ENCODE data around the gene UTS2B.
"Not testable (repeated sequence)": the region's sequence is repeated elsewhere in the genome, so short reads cannot be mapped to it uniquely, and the experiment has no call there.

UTS2B gene

DNA sequence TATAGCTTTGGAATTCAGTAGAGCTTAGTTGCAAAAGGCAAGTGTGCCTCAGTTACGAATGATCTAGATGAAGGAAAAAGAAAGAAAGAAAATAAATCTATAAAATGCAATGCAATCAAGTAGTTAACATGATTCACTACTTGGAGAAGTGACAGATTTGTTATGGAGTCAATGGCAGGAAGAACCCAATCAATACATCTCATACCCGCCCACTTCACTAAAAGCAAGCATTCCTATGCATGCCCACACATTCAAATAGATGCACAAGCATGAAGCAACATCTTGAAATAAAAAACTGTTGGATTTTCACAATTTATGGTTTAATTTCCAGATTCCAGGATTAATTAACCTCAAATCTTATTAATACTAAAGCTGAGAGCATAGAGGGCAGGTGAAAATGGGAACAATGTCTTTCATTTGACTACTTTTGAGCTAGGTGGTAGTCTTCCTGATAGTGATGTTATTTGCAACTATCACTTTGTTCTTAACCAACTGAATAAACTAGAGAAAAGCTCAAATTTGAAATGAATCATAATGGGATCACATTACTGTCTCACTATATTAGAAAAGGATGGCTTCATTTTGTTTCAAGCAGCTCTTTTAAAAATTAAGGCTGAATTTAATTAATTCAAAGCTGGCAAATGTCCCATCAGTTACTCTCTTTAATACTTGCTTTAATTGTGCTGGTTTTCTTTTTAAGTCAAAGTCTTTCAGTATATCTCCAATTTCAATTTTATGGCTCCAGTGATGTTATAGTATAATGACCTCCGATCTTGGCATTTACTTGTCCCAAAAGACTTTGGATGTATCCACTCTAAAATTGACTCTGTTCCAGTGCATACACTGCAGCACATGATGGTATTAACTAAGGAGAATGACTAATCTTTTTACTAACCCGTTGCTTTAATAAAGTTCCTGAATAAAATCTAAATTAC is 47.8 kb downstream of the UTS2B start:
- no peak for DNase-seq (ENCODE audit: extremely low read depth, low read depth)
- TF ChIP-seq, protein P1, sequence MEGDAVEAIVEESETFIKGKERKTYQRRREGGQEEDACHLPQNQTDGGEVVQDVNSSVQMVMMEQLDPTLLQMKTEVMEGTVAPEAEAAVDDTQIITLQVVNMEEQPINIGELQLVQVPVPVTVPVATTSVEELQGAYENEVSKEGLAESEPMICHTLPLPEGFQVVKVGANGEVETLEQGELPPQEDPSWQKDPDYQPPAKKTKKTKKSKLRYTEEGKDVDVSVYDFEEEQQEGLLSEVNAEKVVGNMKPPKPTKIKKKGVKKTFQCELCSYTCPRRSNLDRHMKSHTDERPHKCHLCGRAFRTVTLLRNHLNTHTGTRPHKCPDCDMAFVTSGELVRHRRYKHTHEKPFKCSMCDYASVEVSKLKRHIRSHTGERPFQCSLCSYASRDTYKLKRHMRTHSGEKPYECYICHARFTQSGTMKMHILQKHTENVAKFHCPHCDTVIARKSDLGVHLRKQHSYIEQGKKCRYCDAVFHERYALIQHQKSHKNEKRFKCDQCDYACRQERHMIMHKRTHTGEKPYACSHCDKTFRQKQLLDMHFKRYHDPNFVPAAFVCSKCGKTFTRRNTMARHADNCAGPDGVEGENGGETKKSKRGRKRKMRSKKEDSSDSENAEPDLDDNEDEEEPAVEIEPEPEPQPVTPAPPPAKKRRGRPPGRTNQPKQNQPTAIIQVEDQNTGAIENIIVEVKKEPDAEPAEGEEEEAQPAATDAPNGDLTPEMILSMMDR (IDR thresholded peaks at IDR 0.05; ENCODE audit: low read depth, low read length) = no peak

DNA sequence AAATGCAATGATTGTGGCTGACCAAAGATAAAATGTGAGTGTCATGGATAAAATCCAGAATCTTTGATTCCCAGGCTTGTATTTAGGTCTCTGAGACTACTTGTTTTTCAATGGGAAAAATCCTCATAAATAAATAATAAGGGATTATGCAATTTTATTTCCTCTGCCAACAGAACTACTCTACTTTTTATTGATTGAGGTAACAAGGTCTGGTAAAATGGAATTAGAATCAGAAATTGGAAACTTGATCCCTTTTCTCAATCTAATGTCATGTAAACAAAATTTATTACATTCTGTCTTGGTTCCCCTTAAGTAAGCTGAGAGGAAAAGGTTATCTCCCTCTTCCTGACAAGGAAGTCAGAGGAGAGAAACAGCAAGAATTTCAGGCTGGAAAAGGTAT is 49.4 kb downstream of the UTS2B start:
- no peak for DNase-seq (ENCODE audit: extremely low read depth, low read depth)
- TF ChIP-seq, protein P1 (IDR thresholded peaks at IDR 0.05; ENCODE audit: low read depth, low read length) = no peak

DNA sequence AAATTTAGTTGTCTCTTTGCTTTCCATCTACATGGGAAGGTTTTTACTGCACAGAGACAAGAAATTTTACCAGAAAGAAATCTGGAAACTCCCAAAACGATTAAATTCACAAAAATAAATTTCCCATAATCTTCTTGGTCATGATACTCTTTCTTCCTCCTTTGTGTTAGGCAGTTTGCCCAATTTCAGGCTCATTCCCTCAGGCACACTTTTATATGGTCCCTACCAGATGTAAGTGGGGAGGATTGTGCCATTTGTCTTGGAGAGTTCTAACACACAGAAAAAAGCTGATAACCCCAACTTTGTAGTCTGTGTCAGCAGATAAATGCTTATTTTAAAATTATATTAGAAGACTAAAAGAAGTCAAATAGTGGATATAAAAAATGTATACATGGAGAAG is 50.2 kb downstream of the UTS2B start:
- no peak for DNase-seq (ENCODE audit: extremely low read depth, low read depth)
- TF ChIP-seq, protein P1 (IDR thresholded peaks at IDR 0.05; ENCODE audit: low read depth, low read length) = no peak

DNA sequence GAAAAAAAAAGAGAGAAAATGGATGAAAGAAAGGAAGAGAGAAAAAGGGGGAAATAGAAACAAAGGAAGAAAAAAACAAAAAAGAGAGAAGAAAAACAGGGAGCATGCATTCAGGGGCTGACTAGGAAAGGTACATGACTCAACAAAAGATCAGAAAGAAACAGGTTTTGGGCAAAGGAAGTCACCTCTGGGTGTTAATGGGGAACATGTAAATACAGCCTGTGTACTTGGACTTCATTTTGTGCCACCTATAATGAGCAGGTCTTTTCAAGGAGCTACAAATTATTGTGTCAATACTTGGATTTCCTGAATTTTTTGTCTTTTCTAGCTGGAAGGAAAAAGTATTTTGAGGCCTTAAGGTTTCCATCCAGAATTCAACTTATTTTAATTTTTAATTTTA is 54.6 kb downstream of the UTS2B start:
- TF ChIP-seq, protein P1 (IDR thresholded peaks at IDR 0.05; ENCODE audit: low read depth, low read length) = no peak

DNA sequence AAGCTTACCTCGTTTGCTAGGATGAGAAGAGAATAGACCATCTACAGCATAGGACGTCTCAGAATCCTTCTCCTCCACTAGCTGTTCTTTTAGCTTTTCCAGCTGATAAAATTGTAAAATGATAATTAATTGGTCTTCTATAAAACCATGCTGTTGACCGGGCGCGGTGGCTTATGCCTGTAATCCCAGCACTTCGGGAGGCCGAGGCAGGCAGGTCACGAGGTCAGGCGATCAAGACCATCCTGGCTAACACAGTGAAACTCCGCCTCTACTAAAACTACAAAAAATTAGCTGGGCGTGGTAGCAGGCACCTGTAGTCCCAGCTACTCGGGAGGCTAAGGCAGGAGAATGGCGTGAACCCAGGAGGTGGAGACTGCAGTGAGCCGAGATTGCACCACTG is 55.1 kb downstream of the UTS2B start:
- not testable (repeated sequence) for DNase-seq (ENCODE audit: extremely low read depth, low read depth)

More for the DNA sequence above, 54.6 kb downstream of the UTS2B start:
- DNase-seq (ENCODE audit: extremely low read depth, low read depth) = no peak

DNA sequence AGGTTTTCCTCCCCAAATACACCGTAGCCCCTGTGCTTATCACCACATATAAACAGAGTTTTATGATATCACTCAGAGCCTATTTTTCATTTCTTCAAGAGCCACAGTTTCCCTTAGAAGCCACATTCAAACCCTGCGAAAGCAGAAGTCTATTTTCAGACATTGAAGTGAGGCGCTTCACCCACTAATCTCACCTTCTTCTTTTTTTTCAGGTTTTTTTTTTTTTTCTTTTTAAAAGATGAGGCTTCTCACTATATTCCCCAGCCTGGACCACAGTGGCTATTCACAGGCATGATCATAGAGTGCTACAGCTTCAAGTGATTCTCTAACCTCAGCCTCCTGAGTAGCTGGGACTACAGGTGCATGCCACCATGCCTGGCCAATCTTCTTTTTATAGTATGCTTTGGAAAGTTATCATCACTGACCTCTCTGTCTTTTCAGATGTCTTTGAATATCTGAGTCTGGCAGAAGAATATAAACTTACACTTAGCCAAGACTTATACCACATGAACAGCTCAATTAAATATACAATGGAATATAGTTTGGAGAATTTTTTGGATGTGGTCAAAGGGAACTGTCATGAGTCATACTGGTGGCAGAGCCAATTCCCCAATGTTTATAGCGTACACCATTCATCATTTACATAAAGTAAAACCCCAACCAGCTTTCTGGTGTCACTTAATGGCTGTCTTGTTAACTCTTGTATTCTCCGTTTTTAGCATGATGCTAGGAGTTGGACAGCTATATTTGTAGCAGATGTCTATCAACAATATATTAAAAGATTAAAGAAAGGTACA is 60.8 kb downstream of the UTS2B start:
- DNase-seq (ENCODE audit: extremely low read depth, low read depth) = no peak
- TF ChIP-seq, protein P1 (IDR thresholded peaks at IDR 0.05; ENCODE audit: low read depth, low read length) = no peak

DNA sequence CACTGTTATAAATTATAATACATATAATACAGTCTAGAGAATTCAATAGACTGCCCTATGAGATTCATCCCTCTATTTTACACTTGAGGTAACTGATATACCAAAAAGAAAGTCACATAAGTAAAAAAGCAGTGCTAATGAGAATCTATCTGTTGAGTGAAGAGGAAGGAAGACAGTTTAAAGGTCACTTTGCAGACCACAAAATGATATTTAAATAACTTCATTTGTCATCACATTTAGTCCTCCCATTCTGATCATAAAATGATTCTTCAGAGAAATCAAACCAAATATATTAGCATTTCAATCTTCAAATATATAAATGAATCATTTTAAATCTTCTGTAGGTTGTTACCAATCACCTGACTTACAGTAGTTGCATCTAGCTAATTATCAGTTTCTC is 61.6 kb downstream of the UTS2B start:
- no peak for DNase-seq (ENCODE audit: extremely low read depth, low read depth)
- TF ChIP-seq, protein P1 (IDR thresholded peaks at IDR 0.05; ENCODE audit: low read depth, low read length) = no peak
